ENCODE results near the gene CCDC9B.

The CCDC9B gene

GRCh38 chr15:40286794-40287193 is 53.9 kb downstream of the CCDC9B start:
- Histone ChIP-seq H3K4me1 (ENCODE audit: control insufficient read depth, insufficient read depth, low read length, poor library complexity, severe bottlenecking) (peaks cover 30% of the 10 kb centered on the region), H3K4me3 (ENCODE audit: extremely low read depth, insufficient read depth, low read length, poor library complexity, severe bottlenecking) (no peak overlapping the region), H3K36me3 (ENCODE audit: control insufficient read depth, insufficient read depth, low read length) (peaks cover 7% of the 10 kb centered on the region), H3K27ac (ENCODE audit: low read depth, low read length, severe bottlenecking) (no peak overlapping the region), H3K9me3 (ENCODE audit: control insufficient read depth, low read length) (no peaks in the 10 kb centered on the region)
- 86 to 96% methylated on average over 3 to 5 of the region's 7 CpGs for WGBS, 2 experiments (ENCODE audit: insufficient coverage in 2 of 2)

- Histone ChIP-seq H3K27ac (ENCODE audit: low read depth, low read length, severe bottlenecking) (peak overlapping the region; percentile 57), H3K4me1 (ENCODE audit: control insufficient read depth, insufficient read depth, low read length, poor library complexity, severe bottlenecking) (peaks cover 30% of the 10 kb centered on the region), H3K36me3 (ENCODE audit: control insufficient read depth, insufficient read depth, low read length) (peaks cover 7% of the 10 kb centered on the region), H3K4me3 (ENCODE audit: extremely low read depth, insufficient read depth, low read length, poor library complexity, severe bottlenecking) (no peak overlapping the region), H3K9me3 (ENCODE audit: control insufficient read depth, low read length) (no peaks in the 10 kb centered on the region)
- 54 to 55% methylated on average over 5 to 7 of the region's 7 CpGs for WGBS, 2 experiments (ENCODE audit: insufficient coverage in 2 of 2)
Measured at GRCh38 chr15:40286061-40286532, 54.6 kb downstream of the CCDC9B start.

GRCh38 chr15:40285554-40286011 is 55.2 kb downstream of the CCDC9B start:
- 0% methylated on average over 1 of the region's 1 CpG; no CpG with 5 or more reads in 1 of the 2 experiments for WGBS, 2 experiments (ENCODE audit: insufficient coverage in 2 of 2)
- no peak overlapping the region for H3K4me3 ChIP-seq (ENCODE audit: extremely low read depth, insufficient read depth, low read length, poor library complexity, severe bottlenecking)

GRCh38 chr15:40285151-40285550 is 55.6 kb downstream of the CCDC9B start:
- Histone ChIP-seq H3K4me1 (ENCODE audit: control insufficient read depth, insufficient read depth, low read length, poor library complexity, severe bottlenecking) (peaks cover 30% of the 10 kb centered on the region), H3K36me3 (ENCODE audit: control insufficient read depth, insufficient read depth, low read length) (peaks cover 7% of the 10 kb centered on the region), H3K9me3 (ENCODE audit: control insufficient read depth, low read length) (no peaks in the 10 kb centered on the region), H3K4me3 (ENCODE audit: extremely low read depth, insufficient read depth, low read length, poor library complexity, severe bottlenecking) (no peak overlapping the region), H3K27ac (ENCODE audit: low read depth, low read length, severe bottlenecking) (peak overlapping the region; percentile 57)
- WGBS, 2 experiments (ENCODE audit: insufficient coverage in 2 of 2), result 31 to 34% methylated on average over 4 of the region's 4 CpGs

More at GRCh38 chr15:40285554-40286011, 55.2 kb downstream of the CCDC9B start:
- Histone ChIP-seq H3K36me3 (ENCODE audit: control insufficient read depth, insufficient read depth, low read length) (peaks cover 7% of the 10 kb centered on the region), H3K27ac (ENCODE audit: low read depth, low read length, severe bottlenecking) (peak overlapping the region; percentile 57), H3K4me1 (ENCODE audit: control insufficient read depth, insufficient read depth, low read length, poor library complexity, severe bottlenecking) (peaks cover 30% of the 10 kb centered on the region), H3K9me3 (ENCODE audit: control insufficient read depth, low read length) (no peaks in the 10 kb centered on the region)

- no peak overlapping the region for H3K27ac ChIP-seq (ENCODE audit: low read depth, low read length, severe bottlenecking)
- WGBS, 2 experiments (ENCODE audit: insufficient coverage in 2 of 2), result 19 to 30% methylated on average over 23 to 26 of the region's 33 CpGs
- peaks cover 30% of the 10 kb centered on the region for H3K4me1 ChIP-seq (ENCODE audit: control insufficient read depth, insufficient read depth, low read length, poor library complexity, severe bottlenecking)
Measured at GRCh38 chr15:40283615-40284300, 57.0 kb downstream of the CCDC9B start.

GRCh38 chr15:40282869-40283614 is 57.7 kb downstream of the CCDC9B start, which contains the start of gene ANKRD63:
Gene ANKRD63 (minus strand): TSS chr15:40283064. CDS start chr15:40282586, 478 bp downstream.
- Histone ChIP-seq H3K4me1 (ENCODE audit: control insufficient read depth, insufficient read depth, low read length, poor library complexity, severe bottlenecking) (peaks cover 28% of the 10 kb centered on the region), H3K27ac (ENCODE audit: low read depth, low read length, severe bottlenecking) (no peak within 1 kb of the TSS), H3K36me3 (ENCODE audit: control insufficient read depth, insufficient read depth, low read length) (no peaks in the 10 kb centered on the region), H3K9me3 (ENCODE audit: control insufficient read depth, low read length) (no peaks in the 10 kb centered on the region), H3K4me3 (ENCODE audit: extremely low read depth, insufficient read depth, low read length, poor library complexity, severe bottlenecking) (peak within 1 kb of the TSS; percentile 37)
- WGBS, 2 experiments (ENCODE audit: insufficient coverage in 2 of 2), result 3 to 4% methylated on average over 30 to 70 of the region's 76 CpGs

More at GRCh38 chr15:40283615-40284300, 57.0 kb downstream of the CCDC9B start:
- peaks cover 6% of the 10 kb centered on the region for H3K36me3 ChIP-seq (ENCODE audit: control insufficient read depth, insufficient read depth, low read length)
- no peaks in the 10 kb centered on the region for H3K9me3 ChIP-seq (ENCODE audit: control insufficient read depth, low read length)
- peak overlapping the region; percentile 37 for H3K4me3 ChIP-seq (ENCODE audit: extremely low read depth, insufficient read depth, low read length, poor library complexity, severe bottlenecking)

- peak overlapping the region; percentile 37 for H3K4me3 ChIP-seq (ENCODE audit: extremely low read depth, insufficient read depth, low read length, poor library complexity, severe bottlenecking)
Measured at GRCh38 chr15:40282147-40282868, 58.4 kb downstream of the CCDC9B start.

GRCh38 chr15:40281801-40282146 is 59.0 kb downstream of the CCDC9B start:
- 3 to 4% methylated on average over 43 to 51 of the region's 51 CpGs for WGBS, 2 experiments (ENCODE audit: insufficient coverage in 2 of 2)
- Histone ChIP-seq H3K4me1 (ENCODE audit: control insufficient read depth, insufficient read depth, low read length, poor library complexity, severe bottlenecking) (peaks cover 24% of the 10 kb centered on the region), H3K4me3 (ENCODE audit: extremely low read depth, insufficient read depth, low read length, poor library complexity, severe bottlenecking) (peak overlapping the region; percentile 37), H3K36me3 (ENCODE audit: control insufficient read depth, insufficient read depth, low read length) (no peaks in the 10 kb centered on the region), H3K9me3 (ENCODE audit: control insufficient read depth, low read length) (no peaks in the 10 kb centered on the region), H3K27ac (ENCODE audit: low read depth, low read length, severe bottlenecking) (no peak overlapping the region)

More at GRCh38 chr15:40282147-40282868, 58.4 kb downstream of the CCDC9B start:
- 1 to 2% methylated on average over 83 to 88 of the region's 92 CpGs for WGBS, 2 experiments (ENCODE audit: insufficient coverage in 2 of 2)
- no peak overlapping the region for H3K27ac ChIP-seq (ENCODE audit: low read depth, low read length, severe bottlenecking)
- H3K9me3 ChIP-seq (ENCODE audit: control insufficient read depth, low read length), result no peaks in the 10 kb centered on the region
- H3K4me1 ChIP-seq (ENCODE audit: control insufficient read depth, insufficient read depth, low read length, poor library complexity, severe bottlenecking), result peaks cover 23% of the 10 kb centered on the region
- H3K36me3 ChIP-seq (ENCODE audit: control insufficient read depth, insufficient read depth, low read length), result no peaks in the 10 kb centered on the region
